Smooth muscle cell of the pulmonary artery (primary cell): ENCODE data around the gene FER1L5. TPM values are rescaled to one million over a fixed set of nuclear protein-coding genes. Genes with fewer than 3 reads are reported as not detected.

Experiments
- total RNA-seq: library from RNA; depleted of rRNA; stranded (reverse); fragments of >200 nt; gene quantifications from 2 replicates; pipeline ENCODE4 v1.2.3, GENCODE V29; 2014

FER1L5 gene
- 0.76 and 0.78 TPM in 2 replicates for total RNA-seq

DNA sequence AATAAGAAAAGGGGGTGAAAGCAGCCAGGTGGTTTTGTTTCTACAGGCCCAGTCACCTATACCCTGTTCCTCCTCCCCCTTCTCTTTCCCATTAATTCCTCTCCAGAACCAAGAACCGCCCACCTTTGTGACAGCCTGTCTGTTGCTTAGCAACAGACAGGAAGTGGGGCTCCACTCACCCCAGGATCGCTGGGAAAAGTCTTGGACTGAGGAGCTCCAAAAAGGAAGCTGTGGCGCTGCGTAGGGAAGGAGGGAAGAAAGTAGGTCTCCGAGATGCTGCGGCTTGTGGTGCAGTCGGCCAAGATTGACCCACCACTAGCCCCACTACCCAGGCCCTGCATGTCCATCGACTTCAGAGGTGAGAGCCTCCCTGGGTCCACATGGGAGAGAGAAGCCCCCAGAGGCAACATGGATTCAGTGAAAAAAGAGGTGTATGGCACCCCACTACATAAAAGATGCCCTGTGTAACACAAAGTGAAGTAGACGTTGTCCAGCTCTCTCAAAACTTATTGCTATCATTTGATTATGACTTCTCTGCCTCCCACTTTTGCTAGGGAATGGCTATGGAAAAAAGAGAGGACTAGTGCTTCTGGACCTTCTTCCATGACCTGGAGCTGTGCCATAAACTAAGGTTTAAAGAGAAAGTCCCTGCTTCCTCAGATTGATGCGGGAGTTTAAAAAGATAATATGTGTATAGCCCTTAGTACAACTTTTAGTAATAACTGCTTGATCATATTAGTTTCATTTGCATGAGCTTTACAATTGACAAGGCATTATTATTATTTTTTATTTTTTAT is at the start of gene FER1L5:
Gene FER1L5 (plus strand): TSS at position 201 of the 797 bp plus-strand sequence. CDS start 73 bp downstream, at position 274.

DNA sequence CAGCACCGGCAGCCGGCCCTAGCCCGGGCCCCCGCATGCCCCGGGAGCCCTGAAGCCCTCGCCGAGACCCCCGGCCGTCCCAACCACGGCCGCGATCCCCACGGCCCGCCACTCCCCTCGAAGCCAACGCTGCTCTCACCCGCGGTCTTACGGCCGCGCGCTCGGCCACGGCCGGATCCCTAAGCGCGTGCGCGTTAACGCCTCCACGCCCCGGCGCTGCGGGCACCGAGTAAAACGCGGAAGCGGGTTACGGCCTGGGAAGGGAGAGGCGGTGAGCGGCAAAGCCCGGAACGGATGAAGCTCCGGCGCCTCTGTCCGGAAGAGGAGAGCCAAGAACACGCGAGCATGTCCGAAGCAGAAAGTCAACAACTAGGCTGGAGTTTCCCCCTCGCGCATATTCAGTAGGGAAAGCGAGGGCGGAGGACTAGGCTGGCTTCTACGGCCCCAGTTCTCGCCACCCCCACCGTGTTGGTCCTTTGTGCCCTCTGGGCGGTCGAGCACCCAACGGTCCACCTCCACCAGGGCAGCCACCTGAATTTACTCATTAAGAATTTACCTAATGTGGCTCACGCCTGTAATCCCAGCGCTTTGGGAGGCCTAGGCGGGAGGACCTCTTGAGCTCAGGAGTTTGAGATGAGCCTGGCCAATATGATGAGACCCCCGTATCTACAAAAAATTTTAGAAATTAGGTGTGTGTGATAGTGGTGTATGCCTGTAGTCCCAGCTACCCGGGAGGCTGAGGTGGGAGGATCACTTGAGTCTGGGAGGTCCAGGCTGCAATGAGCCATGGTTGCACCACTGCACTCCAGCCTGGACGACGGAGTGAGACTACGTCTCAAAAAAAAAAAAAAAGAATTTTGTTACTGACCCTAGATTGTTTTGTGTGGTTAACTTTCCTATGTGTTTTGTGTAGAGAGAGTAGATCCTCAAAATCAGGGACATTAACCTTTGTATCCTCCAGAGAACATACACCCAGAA is 4.1 kb upstream of the FER1L5 start, which contains the start of gene KANSL3:
Gene KANSL3 (minus strand): TSS at position 169 of the 978 bp plus-strand sequence. CDS start 1,177 bp downstream, outside the sequence.

DNA sequence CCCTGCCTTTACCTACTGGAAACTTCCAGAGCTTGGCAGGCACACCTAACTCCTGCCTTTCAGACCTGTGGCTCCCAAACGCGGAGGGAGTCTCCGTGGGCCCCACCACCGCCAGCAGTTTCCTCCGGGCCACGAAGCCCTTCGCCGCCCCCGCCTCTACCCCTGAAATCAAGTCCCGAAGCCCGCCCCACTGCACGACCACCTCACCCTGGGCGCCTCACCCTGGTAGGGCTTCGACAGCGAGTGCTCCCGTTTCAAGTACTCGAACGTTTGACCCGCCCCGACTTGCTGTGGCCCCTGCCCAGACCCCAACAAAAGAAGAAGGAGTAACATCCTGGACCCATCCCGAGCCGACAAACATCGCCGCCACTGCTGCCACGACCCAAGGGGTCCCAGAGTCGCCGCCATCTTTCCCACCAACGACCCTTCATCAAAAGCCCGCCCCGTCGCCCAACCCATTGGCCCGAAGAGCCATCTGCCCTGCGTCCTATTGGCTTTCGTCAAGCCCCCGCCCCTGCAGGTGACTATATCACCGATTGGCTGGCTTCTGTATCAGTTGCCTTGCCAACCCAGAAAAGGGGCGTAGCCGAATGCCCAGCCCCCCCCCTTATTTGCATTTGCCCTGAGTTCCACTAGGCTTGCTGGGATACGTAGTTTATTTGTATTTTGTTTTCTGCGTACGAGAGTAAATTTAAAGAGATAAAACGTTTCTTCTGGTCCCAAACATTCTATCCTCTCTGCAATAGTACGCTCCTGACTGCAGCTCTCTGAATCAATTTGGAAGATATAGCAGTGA is 97.3 kb downstream of the FER1L5 start, which contains the start of gene LMAN2L:
Gene LMAN2L (minus strand): TSS at position 432 of the 796 bp plus-strand sequence. CDS start 24 bp downstream, at position 408.

Other genes starting within 250 kb of the FER1L5 start
- gene NEURL3, start 137.4 kb upstream of the FER1L5 start, total RNA-seq: 0.20 TPM in 1 of 2 replicates, not detected in the other
- 14.1 and 15.9 TPM in 2 replicates for gene ARID5A, start 106.0 kb upstream of the FER1L5 start, total RNA-seq
- 32.5 and 36.5 TPM in 2 replicates for gene KANSL3, start 4.5 kb upstream of the FER1L5 start, total RNA-seq
- gene LMAN2L, start 97.3 kb downstream of the FER1L5 start, total RNA-seq: 32.1 and 32.5 TPM in 2 replicates
- 4.4 and 5.0 TPM in 2 replicates for gene CNNM4, start 118.1 kb downstream of the FER1L5 start, total RNA-seq
- 11.3 and 11.5 TPM in 2 replicates for gene CNNM3, start 173.5 kb downstream of the FER1L5 start, total RNA-seq
- gene ANKRD23, start 201.3 kb downstream of the FER1L5 start, total RNA-seq: 1.7 TPM in 2 replicates
- 5.5 and 5.9 TPM in 2 replicates for gene ANKRD39, start 215.3 kb downstream of the FER1L5 start, total RNA-seq
- 22.4 and 27.3 TPM in 2 replicates for gene SEMA4C, start 227.3 kb downstream of the FER1L5 start, total RNA-seq